Vagina (tissue), 2 donors: ENCODE data around the gene CASR. TPM values are rescaled to one million over a fixed set of nuclear protein-coding genes. Genes with fewer than 3 reads are reported as not detected.
A peak's percentile ranks its signal among the peaks of the same experiment; 100 is the strongest.
"Not testable (repeated sequence)": the region's sequence is repeated elsewhere in the genome, so short reads cannot be mapped to it uniquely, and the experiment has no call there.

Experiments used
- DNase-seq, 2 donors: peaks; one replicate each; pipeline ENCODE4 v3.0.0-alpha.2; 2017; ENCODE audit errors: extremely low spot score in 2 of 2
- H3K27ac ChIP-seq: fragments of 200-600 bp; sonication (generic); one replicate; pipeline ENCODE4 v1.5.1; 2019
- H3K27me3 ChIP-seq: fragments of 200-600 bp; sonication (generic); one replicate; pipeline ENCODE4 v1.5.1; 2019
- H3K36me3 ChIP-seq, 2 donors: fragments of 200-600 bp; sonication (generic); one replicate each; pipeline ENCODE4 v1.5.1; 2017 to 2019
- H3K4me1 ChIP-seq: fragments of 200-600 bp; sonication (generic); one replicate; pipeline ENCODE4 v1.5.1; 2019
- H3K4me3 ChIP-seq, 2 donors: fragments of 200-600 bp; sonication (generic); 1 replicate in 1 of 2; 2 replicates in 1 of 2; pipeline ENCODE4 v1.5.1; 2016 to 2019
- H3K9me3 ChIP-seq: fragments of 200-600 bp; sonication (generic); one replicate; pipeline ENCODE4 v1.5.1; 2019
- POLR2A ChIP-seq, 2 donors: fragments of 450-650 bp; IDR thresholded peaks; one replicate each; pipeline ENCODE4 v1.6.1; 2017; ENCODE audit warnings: antibody characterized with exemption in 2 of 2, mild to moderate bottlenecking in 2 of 2, moderate library complexity in 2 of 2
- POLR2AphosphoS5 ChIP-seq, 2 donors: sonication (generic); formaldehyde crosslinking; IDR thresholded peaks; one replicate each; pipeline ENCODE4 v1.9.0; 2017; ENCODE audit warnings: antibody characterized with exemption in 2 of 2, mild to moderate bottlenecking in 2 of 2, low read depth in 1 of 2; ENCODE audit not compliant: insufficient read depth in 1 of 2
- intact Hi-C: fragments of 100-400 bp; cut with DNase I; formaldehyde crosslinking; loops from one replicate; pipeline ENCODE4 v1.15.1; 2023
- total RNA-seq: library from RNA; depleted of rRNA; stranded (reverse); fragments of >200 nt; gene quantifications from one replicate; pipeline ENCODE4 v1.2.3, GENCODE V29; 2016
- TF ChIP-seq, protein P1 (sequence below), 3 experiments: fragments of 450-650 bp in 2 of 3; fragments of 200-600 bp in 1 of 3; sonication (generic) in 1 of 3; IDR thresholded peaks; one replicate each; pipeline ENCODE4 v1.5.1; 2017 to 2019; ENCODE audit warnings: antibody characterized with exemption in 3 of 3, mild to moderate bottlenecking in 2 of 3, moderate library complexity in 2 of 3

The CASR gene
- not detected for total RNA-seq

GRCh38 chr3:122183521-122183892 lies at the start of gene CASR:
TSS of gene CASR (plus strand) at chr3:122183668. CDS start at chr3:122254190, 70,522 bp downstream.
- peak within 1 kb of the TSS in 1 of 2 donors; percentile 11 for H3K4me3 ChIP-seq
- intact Hi-C loops, result no loop called here
- H3K9me3 ChIP-seq, result no peaks in the 10 kb centered on the region
- peaks cover 8% of the 10 kb centered on the region for H3K27me3 ChIP-seq
- H3K36me3 ChIP-seq, result no peaks in the 10 kb centered on the region
- H3K27ac ChIP-seq, result no peak within 1 kb of the TSS
- TF ChIP-seq POLR2AphosphoS5 (IDR thresholded peaks at IDR 0.05; ENCODE audit: insufficient read depth in 1 of 2, low read depth in 1 of 2), result no peak
- TF ChIP-seq POLR2A (IDR thresholded peaks at IDR 0.05), result no peak
- TF ChIP-seq, protein P1, sequence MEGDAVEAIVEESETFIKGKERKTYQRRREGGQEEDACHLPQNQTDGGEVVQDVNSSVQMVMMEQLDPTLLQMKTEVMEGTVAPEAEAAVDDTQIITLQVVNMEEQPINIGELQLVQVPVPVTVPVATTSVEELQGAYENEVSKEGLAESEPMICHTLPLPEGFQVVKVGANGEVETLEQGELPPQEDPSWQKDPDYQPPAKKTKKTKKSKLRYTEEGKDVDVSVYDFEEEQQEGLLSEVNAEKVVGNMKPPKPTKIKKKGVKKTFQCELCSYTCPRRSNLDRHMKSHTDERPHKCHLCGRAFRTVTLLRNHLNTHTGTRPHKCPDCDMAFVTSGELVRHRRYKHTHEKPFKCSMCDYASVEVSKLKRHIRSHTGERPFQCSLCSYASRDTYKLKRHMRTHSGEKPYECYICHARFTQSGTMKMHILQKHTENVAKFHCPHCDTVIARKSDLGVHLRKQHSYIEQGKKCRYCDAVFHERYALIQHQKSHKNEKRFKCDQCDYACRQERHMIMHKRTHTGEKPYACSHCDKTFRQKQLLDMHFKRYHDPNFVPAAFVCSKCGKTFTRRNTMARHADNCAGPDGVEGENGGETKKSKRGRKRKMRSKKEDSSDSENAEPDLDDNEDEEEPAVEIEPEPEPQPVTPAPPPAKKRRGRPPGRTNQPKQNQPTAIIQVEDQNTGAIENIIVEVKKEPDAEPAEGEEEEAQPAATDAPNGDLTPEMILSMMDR (IDR thresholded peaks at IDR 0.05), result no peak
- no peak for DNase-seq
- H3K4me1 ChIP-seq, result peaks cover 10% of the 10 kb centered on the region

GRCh38 chr3:122146466-122146865 lies 37.0 kb upstream of the CASR start:
- no peak overlapping the region for H3K27ac ChIP-seq
- no peaks in the 10 kb centered on the region for H3K36me3 ChIP-seq

GRCh38 chr3:122148941-122149627 lies 34.4 kb upstream of the CASR start:
- H3K4me3 ChIP-seq, result no peak overlapping the region
- H3K36me3 ChIP-seq, result no peaks in the 10 kb centered on the region
- TF ChIP-seq POLR2A (IDR thresholded peaks at IDR 0.05) (no peak), POLR2AphosphoS5 (IDR thresholded peaks at IDR 0.05; ENCODE audit: insufficient read depth in 1 of 2, low read depth in 1 of 2) (no peak)
- TF ChIP-seq, protein P1 (IDR thresholded peaks at IDR 0.05), result no peak
- no peak overlapping the region for H3K27ac ChIP-seq
- H3K4me1 ChIP-seq, result no peaks in the 10 kb centered on the region
- no peaks in the 10 kb centered on the region for H3K9me3 ChIP-seq
- intact Hi-C loops, result no loop called here
- H3K27me3 ChIP-seq, result no peaks in the 10 kb centered on the region
- DNase-seq, result no peak

More at GRCh38 chr3:122146466-122146865, 37.0 kb upstream of the CASR start:
- Histone ChIP-seq H3K4me3 (no peak overlapping the region), H3K4me1 (no peaks in the 10 kb centered on the region), H3K9me3 (no peaks in the 10 kb centered on the region), H3K27me3 (no peaks in the 10 kb centered on the region)
- no peak for DNase-seq
- intact Hi-C loops, result no loop called here
- TF ChIP-seq, protein P1 (IDR thresholded peaks at IDR 0.05), result no peak
- no peak for TF ChIP-seq POLR2AphosphoS5 (IDR thresholded peaks at IDR 0.05; ENCODE audit: insufficient read depth in 1 of 2, low read depth in 1 of 2)
- no peak for TF ChIP-seq POLR2A (IDR thresholded peaks at IDR 0.05)

DNA sequence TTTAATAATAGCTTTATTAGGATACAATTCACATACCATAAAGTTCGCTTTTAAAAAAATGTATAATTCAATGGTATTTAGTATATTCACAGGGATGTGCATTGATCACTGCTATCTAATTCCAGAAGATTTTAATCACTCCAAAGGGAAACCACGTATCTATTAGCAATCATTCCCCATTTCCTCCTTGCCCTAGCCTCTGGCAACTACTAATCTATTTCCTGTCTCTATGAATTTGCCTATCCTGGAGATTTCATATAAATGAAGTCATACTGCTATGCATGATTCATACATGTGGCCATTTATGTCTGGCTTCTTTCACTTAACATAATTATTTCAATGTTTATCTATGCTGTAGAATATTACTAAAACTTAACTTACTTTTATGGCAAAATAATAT lies 32.0 kb upstream of the CASR start:
- Histone ChIP-seq H3K4me3 (no peak overlapping the region), H3K4me1 (no peaks in the 10 kb centered on the region), H3K36me3 (no peaks in the 10 kb centered on the region), H3K9me3 (peaks cover 3% of the 10 kb centered on the region), H3K27ac (no peak overlapping the region), H3K27me3 (no peaks in the 10 kb centered on the region)
- TF ChIP-seq, protein P1 (IDR thresholded peaks at IDR 0.05), result no peak
- TF ChIP-seq POLR2A (IDR thresholded peaks at IDR 0.05) (no peak), POLR2AphosphoS5 (IDR thresholded peaks at IDR 0.05; ENCODE audit: insufficient read depth in 1 of 2, low read depth in 1 of 2) (no peak)
- intact Hi-C loops, result no loop called here
- no peak for DNase-seq

DNA sequence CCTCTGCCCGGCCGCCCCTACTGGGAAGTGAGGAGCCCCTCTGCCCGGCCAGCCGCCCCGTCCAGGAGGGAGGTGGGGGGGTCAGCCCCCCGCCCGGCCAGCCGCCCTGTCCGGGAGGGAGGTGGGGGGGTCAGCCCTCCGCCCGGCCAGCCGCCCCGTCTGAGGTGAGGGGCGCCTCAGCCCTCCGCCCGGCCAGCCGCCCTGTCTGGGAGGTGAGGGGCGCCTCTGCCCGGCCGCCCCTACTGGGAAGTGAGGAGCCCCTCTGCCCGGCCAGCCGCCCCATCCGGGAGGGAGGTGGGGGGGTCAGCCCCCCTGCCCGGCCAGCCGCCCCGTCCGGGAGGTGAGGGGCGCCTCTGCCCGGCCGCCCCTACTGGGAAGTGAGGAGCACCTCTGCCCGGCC lies 18.5 kb upstream of the CASR start:
- H3K4me3 ChIP-seq, H3K4me1 ChIP-seq, H3K27ac ChIP-seq, intact Hi-C loops, H3K9me3 ChIP-seq, H3K36me3 ChIP-seq, DNase-seq, H3K27me3 ChIP-seq: not testable (repeated sequence)
